ENCODE measurements around the gene DCT.

DCT gene

GRCh38 chr13:94444826-94445225 is 34.7 kb downstream of the DCT start:
- DNase-seq = no peak

GRCh38 chr13:94435604-94436226 is 43.8 kb downstream of the DCT start:
- no peak for DNase-seq

GRCh38 chr13:94433055-94433961 is 46.2 kb downstream of the DCT start:
- DNase-seq = no peak

- no peak for DNase-seq
Observed at GRCh38 chr13:94431987-94432386, 47.5 kb downstream of the DCT start.

GRCh38 chr13:94431574-94431973 is 47.9 kb downstream of the DCT start:
- DNase-seq = no peak

GRCh38 chr13:94427313-94427953 is 52.0 kb downstream of the DCT start:
- DNase-seq = no peak

GRCh38 chr13:94419925-94420305 is 59.6 kb downstream of the DCT start:
- no peak for DNase-seq

GRCh38 chr13:94419304-94419924 is 60.1 kb downstream of the DCT start:
- DNase-seq = no peak

- DNase-seq = no peak
Observed at GRCh38 chr13:94417294-94417693, 62.2 kb downstream of the DCT start.

GRCh38 chr13:94416454-94417080 is 62.9 kb downstream of the DCT start:
- no peak for DNase-seq

- DNase-seq = no peak
Observed at GRCh38 chr13:94415500-94416237, 63.8 kb downstream of the DCT start.

- DNase-seq = no peak
Observed at GRCh38 chr13:94414708-94415107, 64.8 kb downstream of the DCT start.

- DNase-seq = no peak
Observed at GRCh38 chr13:94414141-94414540, 65.3 kb downstream of the DCT start.

- no peak for DNase-seq
Observed at GRCh38 chr13:94413598-94413944, 65.9 kb downstream of the DCT start.

GRCh38 chr13:94412870-94413597 is 66.4 kb downstream of the DCT start:
- DNase-seq = no peak

- no peak for DNase-seq
Observed at GRCh38 chr13:94411747-94412146, 67.7 kb downstream of the DCT start.

GRCh38 chr13:94408314-94409036 is 71.0 kb downstream of the DCT start:
- no peak for DNase-seq

- no peak for DNase-seq
Observed at GRCh38 chr13:94400874-94401273, 78.6 kb downstream of the DCT start.

GRCh38 chr13:94399812-94400211 is 79.7 kb downstream of the DCT start:
- no peak for DNase-seq

GRCh38 chr13:94395860-94396259 is 83.6 kb downstream of the DCT start:
- DNase-seq = no peak

GRCh38 chr13:94394723-94395122 is 84.8 kb downstream of the DCT start:
- DNase-seq = no peak

Data from cortex of kidney (tissue), 1 donor.